HUES6 (cell line): ENCODE measurements around the gene ZDHHC1.

ENCODE experiments used
- H3K27ac ChIP-seq: 2 replicates; pipeline ENCODE4 v1.7.0; 2013; ENCODE audit warnings: low read depth, mild to moderate bottlenecking, low read length, inconsistent platforms
- H3K27me3 ChIP-seq: 2 replicates; pipeline ENCODE4 v1.6.1; 2013; ENCODE audit warnings: low read length; ENCODE audit not compliant: control insufficient read depth, insufficient read depth
- H3K36me3 ChIP-seq: 2 replicates; pipeline ENCODE4 v1.6.1; 2013; ENCODE audit warnings: low read length; ENCODE audit not compliant: control insufficient read depth, insufficient read depth
- H3K4me1 ChIP-seq: 2 replicates; pipeline ENCODE4 v1.6.1; 2013; ENCODE audit warnings: low read length; ENCODE audit not compliant: control insufficient read depth, insufficient read depth
- H3K4me3 ChIP-seq: 2 replicates; pipeline ENCODE4 v1.5.1; 2013; ENCODE audit warnings: low read depth, low read length
- H3K9ac ChIP-seq: one replicate; pipeline ENCODE4 v1.6.1; 2013; ENCODE audit warnings: mild to moderate bottlenecking, low read length
- H3K9me3 ChIP-seq: 2 replicates; pipeline ENCODE4 v1.6.1; 2013; ENCODE audit warnings: low read depth, low read length; ENCODE audit not compliant: control insufficient read depth, insufficient read depth

Gene ZDHHC1

DNA sequence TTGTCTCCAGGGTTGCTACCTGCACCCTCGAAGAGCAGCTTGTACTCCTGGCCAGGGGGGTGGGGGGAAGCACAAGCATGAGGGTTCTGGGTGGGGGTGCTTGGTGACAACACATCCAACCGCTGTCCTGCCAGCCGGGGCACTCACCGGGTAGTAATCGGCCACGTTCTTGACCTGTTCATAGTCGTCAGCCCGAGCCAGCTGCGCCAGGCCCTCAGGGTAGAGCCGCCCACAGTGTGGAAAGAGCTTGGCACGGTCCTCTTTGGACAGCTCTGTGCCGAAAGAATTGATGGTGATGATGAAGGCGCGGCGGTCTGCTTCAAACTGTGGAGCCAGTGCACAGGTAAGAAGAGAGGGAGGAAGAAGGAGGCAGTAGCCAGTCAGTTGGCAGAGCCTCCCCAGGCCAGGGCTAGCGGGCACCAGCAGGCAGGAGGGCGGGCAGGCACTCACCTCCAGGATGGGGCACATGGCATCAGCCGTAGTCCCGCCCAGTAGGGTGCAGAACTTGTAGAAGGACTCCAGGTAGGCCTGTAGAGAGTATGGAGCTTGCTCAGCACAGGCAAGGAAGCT is 22.6 kb upstream of the ZDHHC1 start:
- H3K9me3 ChIP-seq, result no peaks in the 10 kb centered on the region
- H3K27me3 ChIP-seq, result no peaks in the 10 kb centered on the region
- 0 out of 2 replicates have a peak, but pooled peaks cover 3% of the 10 kb centered on the region for H3K4me1 ChIP-seq
- no peak overlapping the region for H3K4me3 ChIP-seq
- H3K9ac ChIP-seq, result no peak overlapping the region
- H3K36me3 ChIP-seq, result peaks cover 34% of the 10 kb centered on the region
- H3K27ac ChIP-seq, result no peak overlapping the region

DNA sequence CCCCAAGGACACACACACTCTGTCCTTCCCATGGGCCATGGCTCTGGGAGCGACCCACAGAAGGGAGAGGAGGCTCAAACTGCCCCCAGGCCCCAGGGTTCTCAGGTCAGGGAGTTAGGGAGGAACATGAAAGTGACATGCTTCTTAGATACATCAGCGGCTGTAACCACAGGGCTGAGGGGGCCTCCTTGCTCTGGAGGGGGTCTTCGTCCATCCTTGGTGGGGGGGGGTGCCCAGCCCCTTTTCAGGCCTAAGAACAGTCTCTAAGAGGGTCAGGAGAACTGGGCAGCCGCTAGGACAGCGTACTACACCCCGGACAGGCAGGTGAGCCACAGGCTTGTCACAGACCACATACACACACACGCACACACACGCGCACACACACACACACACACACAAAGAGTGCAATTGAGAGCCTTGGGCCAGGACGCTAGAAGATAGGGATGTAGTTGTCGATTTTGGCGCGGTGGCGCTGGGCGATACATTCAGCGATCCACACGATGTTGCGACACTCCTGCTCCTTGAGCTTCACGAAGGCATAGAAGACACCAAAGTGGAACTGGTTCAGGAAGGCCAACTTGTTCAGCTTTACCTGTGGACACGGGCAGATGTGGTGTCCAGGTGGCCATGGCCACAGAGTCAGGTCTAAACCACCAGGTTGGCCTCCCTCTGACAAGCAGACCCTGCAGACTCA is 22.0 kb upstream of the ZDHHC1 start:
- H3K9me3 ChIP-seq, result no peaks in the 10 kb centered on the region
- peaks cover 34% of the 10 kb centered on the region for H3K36me3 ChIP-seq
- H3K4me1 ChIP-seq, result peaks cover 4% of the 10 kb centered on the region; the same call in 1 of the 2 replicates
- H3K27ac ChIP-seq, result no peak overlapping the region
- no peak overlapping the region for H3K4me3 ChIP-seq
- no peak overlapping the region for H3K9ac ChIP-seq
- H3K27me3 ChIP-seq, result no peaks in the 10 kb centered on the region

DNA sequence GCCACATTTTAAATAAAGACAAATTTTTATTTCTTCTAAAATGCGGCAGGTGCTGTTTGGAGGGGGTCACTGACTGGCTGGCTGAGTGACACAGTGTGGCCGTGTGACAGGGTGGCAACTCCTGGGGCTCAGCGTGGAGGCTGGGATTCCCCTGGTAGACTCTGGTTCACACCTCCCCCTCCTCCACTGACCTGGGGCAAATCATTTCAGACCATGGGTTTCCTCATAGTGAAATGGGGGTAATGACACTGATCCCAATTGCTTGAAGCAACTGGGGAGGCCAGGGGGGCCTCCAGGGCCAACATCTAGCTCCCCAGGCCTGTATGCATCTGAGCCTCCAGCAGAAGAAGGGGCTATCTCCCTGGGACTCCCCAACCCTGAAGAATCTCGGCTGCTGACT is 21.2 kb upstream of the ZDHHC1 start:
- no peak overlapping the region for H3K4me3 ChIP-seq
- H3K27ac ChIP-seq, result no peak overlapping the region
- peaks cover 12% of the 10 kb centered on the region for H3K4me1 ChIP-seq
- H3K36me3 ChIP-seq, result peaks cover 34% of the 10 kb centered on the region
- no peaks in the 10 kb centered on the region for H3K9me3 ChIP-seq
- H3K9ac ChIP-seq, result no peak overlapping the region
- H3K27me3 ChIP-seq, result no peaks in the 10 kb centered on the region

DNA sequence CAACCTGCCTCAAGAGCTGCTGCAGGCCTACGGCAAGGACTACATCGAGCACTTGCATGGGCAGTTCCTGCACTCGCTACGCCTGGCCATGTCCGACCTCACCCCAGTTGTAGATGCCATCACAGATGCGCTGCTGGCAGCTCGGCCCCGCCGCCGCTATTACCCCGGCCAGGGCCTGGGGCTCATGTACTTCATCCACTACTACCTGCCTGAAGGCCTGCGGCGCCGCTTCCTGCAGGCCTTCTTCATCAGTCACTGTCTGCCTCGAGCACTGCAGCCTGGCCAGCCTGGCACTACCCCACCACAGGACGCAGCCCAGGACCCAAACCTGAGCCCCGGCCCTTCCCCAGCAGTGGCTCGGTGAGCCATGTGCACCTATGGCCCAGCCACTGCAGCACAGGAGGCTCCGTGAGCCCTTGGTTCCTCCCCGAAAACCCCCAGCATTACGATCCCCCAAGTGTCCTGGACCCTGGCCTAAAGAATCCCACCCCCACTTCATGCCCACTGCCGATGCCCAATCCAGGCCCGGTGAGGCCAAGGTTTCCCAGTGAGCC is 20.4 kb upstream of the ZDHHC1 start:
- no peak overlapping the region for H3K9ac ChIP-seq
- H3K4me3 ChIP-seq, result no peak overlapping the region
- peaks cover 18% of the 10 kb centered on the region for H3K4me1 ChIP-seq
- no peaks in the 10 kb centered on the region for H3K9me3 ChIP-seq
- H3K27ac ChIP-seq, result no peak overlapping the region
- peaks cover 2% of the 10 kb centered on the region; the same call in 1 of the 2 replicates for H3K27me3 ChIP-seq
- H3K36me3 ChIP-seq, result peaks cover 34% of the 10 kb centered on the region

DNA sequence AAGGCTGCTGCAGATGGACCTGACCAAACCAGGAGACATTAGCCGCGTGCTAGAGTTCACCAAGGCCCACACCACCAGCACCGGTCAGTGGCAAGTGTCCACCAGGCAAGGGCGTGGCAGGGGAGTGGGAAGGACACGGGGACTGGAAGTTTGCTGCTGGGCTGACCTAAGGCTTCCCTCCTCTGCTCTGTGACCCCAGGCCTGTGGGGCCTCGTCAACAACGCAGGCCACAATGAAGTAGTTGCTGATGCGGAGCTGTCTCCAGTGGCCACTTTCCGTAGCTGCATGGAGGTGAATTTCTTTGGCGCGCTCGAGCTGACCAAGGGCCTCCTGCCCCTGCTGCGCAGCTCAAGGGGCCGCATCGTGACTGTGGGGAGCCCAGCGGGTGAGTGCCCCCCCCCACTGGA is 19.5 kb upstream of the ZDHHC1 start:
- Histone ChIP-seq H3K36me3 (peaks cover 34% of the 10 kb centered on the region), H3K9me3 (no peaks in the 10 kb centered on the region), H3K9ac (no peak overlapping the region), H3K4me1 (peaks cover 19% of the 10 kb centered on the region), H3K4me3 (no peak overlapping the region), H3K27ac (no peak overlapping the region), H3K27me3 (peaks cover 7% of the 10 kb centered on the region; the same call in 1 of the 2 replicates)

DNA sequence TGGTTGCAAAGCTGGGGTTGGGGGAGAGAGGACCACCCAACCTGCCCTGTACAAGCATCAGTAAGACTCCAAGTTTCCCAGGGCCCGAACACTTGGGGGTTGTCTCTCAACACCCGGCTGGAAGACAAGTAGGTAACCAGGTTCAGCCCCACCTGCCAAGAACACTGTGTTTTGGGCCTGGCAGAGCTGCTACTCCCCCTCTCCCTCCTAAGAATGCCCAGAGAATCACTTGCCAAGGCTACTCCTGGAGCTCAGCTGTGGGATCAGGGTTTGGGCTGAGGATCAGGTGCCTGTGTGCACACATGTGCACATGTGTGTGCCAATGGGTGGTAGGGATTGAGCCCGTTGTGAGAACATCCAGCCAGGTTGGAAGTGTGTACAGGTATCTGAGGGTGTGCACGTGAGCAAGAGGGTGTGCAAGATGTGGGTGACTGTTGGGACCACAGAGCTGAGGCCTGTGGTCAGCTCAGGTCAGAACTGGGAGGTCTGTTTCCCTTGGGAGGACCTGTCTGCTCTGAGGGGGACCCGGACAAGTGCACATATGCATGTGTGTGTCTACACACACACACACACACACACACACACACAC is 16.9 kb upstream of the ZDHHC1 start:
- Histone ChIP-seq H3K27ac (no peak overlapping the region), H3K4me1 (peaks cover 39% of the 10 kb centered on the region), H3K4me3 (no peak overlapping the region), H3K36me3 (peaks cover 23% of the 10 kb centered on the region), H3K9ac (no peak overlapping the region), H3K27me3 (peaks cover 32% of the 10 kb centered on the region), H3K9me3 (no peaks in the 10 kb centered on the region)

DNA sequence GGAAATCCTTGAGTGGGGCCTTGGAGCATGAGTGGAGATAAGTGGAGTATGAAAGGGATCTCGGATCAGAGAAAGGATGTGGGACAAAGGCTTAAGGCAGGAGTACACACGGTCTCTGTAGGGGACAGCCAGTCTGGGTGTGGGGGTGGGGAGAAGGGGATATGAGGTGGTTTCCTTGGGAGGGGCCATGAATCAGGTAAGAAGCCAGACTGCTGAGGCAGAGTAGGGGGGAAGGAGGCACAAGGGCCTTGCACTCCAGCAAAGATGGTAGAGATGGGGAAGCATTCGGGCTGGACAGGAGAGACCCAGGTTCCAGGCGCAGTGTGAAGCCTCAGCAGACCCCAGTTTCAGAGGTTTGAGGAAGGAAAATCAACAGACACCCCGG is 16.2 kb upstream of the ZDHHC1 start:
- Histone ChIP-seq H3K4me1 (peaks cover 43% of the 10 kb centered on the region), H3K27ac (0 out of 2 replicates have a peak overlapping the region, but pooled peaks have one; percentile 39), H3K4me3 (peak overlapping the region; percentile 41), H3K9me3 (no peaks in the 10 kb centered on the region), H3K27me3 (peaks cover 32% of the 10 kb centered on the region), H3K9ac (peak overlapping the region; percentile 56), H3K36me3 (peaks cover 16% of the 10 kb centered on the region)

DNA sequence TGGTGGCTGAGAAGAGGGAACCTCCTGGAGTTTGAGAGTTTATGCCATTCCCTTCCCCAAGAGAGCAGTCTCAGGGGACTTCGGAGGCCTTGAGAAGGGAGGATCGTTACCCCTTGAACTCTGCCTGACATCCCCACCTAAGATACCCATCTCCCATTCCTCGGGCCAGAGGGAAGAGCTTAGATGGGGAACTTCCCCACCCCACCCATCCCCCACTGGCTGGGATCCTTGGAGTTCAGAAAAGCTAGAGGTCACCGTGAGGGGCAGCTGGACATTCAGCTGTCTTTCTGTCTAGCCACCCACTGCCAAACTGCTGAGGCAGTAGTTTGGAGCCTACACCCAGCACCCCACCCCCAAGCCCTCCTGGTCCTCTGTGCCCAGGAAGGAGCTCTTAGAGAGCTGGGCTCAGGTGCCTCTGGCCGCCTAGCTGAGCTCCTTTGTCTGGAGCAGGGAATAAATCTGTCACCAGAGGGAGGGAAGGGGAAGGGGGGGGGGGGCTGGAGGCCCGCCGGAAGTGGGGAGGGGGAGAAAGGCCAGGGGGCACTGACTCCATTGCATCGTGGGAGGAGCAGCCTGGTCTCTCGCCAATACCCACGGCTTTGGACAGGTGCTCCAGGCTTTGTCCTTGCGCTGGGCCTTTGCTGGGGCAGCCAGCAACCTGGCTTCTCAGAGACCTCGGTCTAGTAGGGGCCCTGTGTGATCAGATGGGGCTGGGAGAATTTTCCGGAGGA is 15.7 kb upstream of the ZDHHC1 start:
- Histone ChIP-seq H3K9ac (peak overlapping the region; percentile 56), H3K4me3 (peak overlapping the region; percentile 71), H3K27me3 (peaks cover 32% of the 10 kb centered on the region), H3K9me3 (no peaks in the 10 kb centered on the region), H3K4me1 (peaks cover 43% of the 10 kb centered on the region), H3K36me3 (peaks cover 10% of the 10 kb centered on the region; the same call in 1 of the 2 replicates), H3K27ac (0 out of 2 replicates have a peak overlapping the region, but pooled peaks have one; percentile 39)

DNA sequence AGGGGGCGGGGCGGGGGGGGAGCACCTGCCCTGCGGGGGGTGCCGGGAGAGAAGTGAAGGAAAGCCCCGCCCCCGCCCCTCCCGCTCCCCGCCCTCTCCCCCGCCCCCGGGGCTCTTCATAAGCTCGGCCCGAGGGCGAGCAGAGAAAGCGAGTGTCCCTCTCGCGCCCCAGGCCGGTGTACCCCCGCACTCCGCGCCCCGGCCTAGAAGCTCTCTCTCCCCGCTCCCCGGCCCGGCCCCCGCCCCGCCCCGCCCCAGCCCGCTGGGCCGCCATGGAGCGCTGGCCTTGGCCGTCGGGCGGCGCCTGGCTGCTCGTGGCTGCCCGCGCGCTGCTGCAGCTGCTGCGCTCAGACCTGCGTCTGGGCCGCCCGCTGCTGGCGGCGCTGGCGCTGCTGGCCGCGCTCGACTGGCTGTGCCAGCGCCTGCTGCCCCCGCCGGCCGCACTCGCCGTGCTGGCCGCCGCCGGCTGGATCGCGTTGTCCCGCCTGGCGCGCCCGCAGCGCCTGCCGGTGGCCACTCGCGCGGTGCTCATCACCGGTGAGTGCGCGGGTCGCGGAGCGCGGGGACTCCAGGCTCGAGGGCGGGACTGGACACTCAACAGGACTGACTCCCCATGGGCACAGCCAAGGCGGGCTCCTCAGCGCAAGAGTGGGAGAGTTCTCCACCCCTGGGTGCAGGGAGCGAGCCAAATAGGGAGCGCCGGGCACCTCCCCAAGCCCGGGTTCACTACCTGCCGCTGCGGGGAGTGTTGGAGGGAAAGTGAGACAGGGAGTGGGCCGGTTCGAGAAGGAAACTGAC is 14.9 kb upstream of the ZDHHC1 start, which contains the start of gene HSD11B2:
Gene HSD11B2, plus strand, starts transcription at position 145 of the 798 bp plus-strand sequence. Its CDS starts 128 bp downstream, at position 273.
- Histone ChIP-seq H3K27me3 (peaks cover 32% of the 10 kb centered on the region), H3K36me3 (peaks cover 4% of the 10 kb centered on the region; the same call in 1 of the 2 replicates), H3K4me3 (peak within 1 kb of the TSS; percentile 71), H3K9me3 (no peaks in the 10 kb centered on the region), H3K9ac (peak within 1 kb of the TSS; percentile 47), H3K4me1 (peaks cover 43% of the 10 kb centered on the region), H3K27ac (no peak within 1 kb of the TSS)

DNA sequence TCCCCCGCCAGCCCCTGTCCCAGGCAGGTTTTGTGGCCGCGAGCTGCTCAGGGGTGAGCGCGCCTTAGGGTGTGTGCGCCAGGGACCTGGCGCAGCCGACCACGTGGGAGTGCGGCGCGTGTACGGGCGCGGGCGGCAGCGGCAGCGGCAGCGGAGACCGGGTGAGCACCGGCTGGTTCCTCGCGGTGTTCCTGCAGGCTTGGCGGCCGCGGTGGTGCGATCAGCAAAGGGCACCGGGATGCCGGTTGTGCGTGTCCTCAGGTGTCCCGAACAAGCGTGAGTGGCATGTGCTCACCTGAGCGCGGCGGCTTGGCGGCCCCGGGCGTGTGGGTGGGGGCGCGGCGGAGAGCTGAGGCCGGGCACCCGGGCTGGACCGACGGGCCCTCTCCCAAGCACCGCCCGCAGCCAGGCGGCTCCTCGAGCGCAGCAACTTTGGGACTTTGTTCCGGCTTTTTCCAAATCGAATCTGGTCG is 14.3 kb upstream of the ZDHHC1 start:
- H3K4me1 ChIP-seq, result peaks cover 48% of the 10 kb centered on the region
- peaks cover 32% of the 10 kb centered on the region for H3K27me3 ChIP-seq
- H3K27ac ChIP-seq, result no peak overlapping the region
- H3K9me3 ChIP-seq, result no peaks in the 10 kb centered on the region
- peaks cover 1% of the 10 kb centered on the region; the same call in 1 of the 2 replicates for H3K36me3 ChIP-seq
- H3K4me3 ChIP-seq, result peak overlapping the region; percentile 64
- peak overlapping the region; percentile 28 for H3K9ac ChIP-seq
